Fibroblast of villous mesenchyme (primary cell): Measurements from ENCODE around the gene NDUFB4. TPM values are rescaled to one million over a fixed set of nuclear protein-coding genes. Genes with fewer than 3 reads are reported as not detected.

ENCODE experiments used
- DNase-seq: peaks from one replicate; pipeline ENCODE4 v3.0.0-alpha.2; 2010; ENCODE audit warnings: low read depth
- H3K4me3 ChIP-seq: 2 replicates; pipeline ENCODE4 v1.5.1; 2011; ENCODE audit warnings: low read depth, mild to moderate bottlenecking, low read length
- CTCF ChIP-seq: IDR thresholded peaks from 2 replicates; pipeline ENCODE4 v1.5.1; 2012; ENCODE audit warnings: low read depth, mild to moderate bottlenecking, low read length; ENCODE audit not compliant: insufficient read depth
- total RNA-seq: library from RNA; depleted of rRNA; stranded (reverse); fragments of >200 nt; gene quantifications from 2 replicates; pipeline ENCODE4 v1.2.3, GENCODE V29; 2012

Gene NDUFB4
- total RNA-seq, 1 donor: 41.0 TPM

- no peak for DNase-seq
- no peak for TF ChIP-seq CTCF
These were observed 44.1 kb downstream of the NDUFB4 start for GRCh38 chr3:120640231-120640630.

GRCh38 chr3:120641696-120642246 lies 45.6 kb downstream of the NDUFB4 start:
- no peak for TF ChIP-seq CTCF
- DNase-seq: no peak
- no peak overlapping the region for H3K4me3 ChIP-seq

More at GRCh38 chr3:120640231-120640630, 44.1 kb downstream of the NDUFB4 start:
- H3K4me3 ChIP-seq: no peak overlapping the region

GRCh38 chr3:120642368-120642948 lies 46.3 kb downstream of the NDUFB4 start:
- DNase-seq: peak; percentile 56
- TF ChIP-seq CTCF: peak; percentile 11
- H3K4me3 ChIP-seq: no peak overlapping the region

- H3K4me3 ChIP-seq: no peak overlapping the region
- TF ChIP-seq CTCF: no peak
- DNase-seq: peak; percentile 21
These were observed 49.1 kb downstream of the NDUFB4 start for GRCh38 chr3:120645083-120645845.

- no peak for TF ChIP-seq CTCF
- no peak overlapping the region for H3K4me3 ChIP-seq
- no peak for DNase-seq
These were observed 50.8 kb downstream of the NDUFB4 start for GRCh38 chr3:120646771-120647432.

GRCh38 chr3:120648290-120648689 lies 52.2 kb downstream of the NDUFB4 start:
- no peak for TF ChIP-seq CTCF
- DNase-seq: no peak
- H3K4me3 ChIP-seq: no peak overlapping the region
